Neural cell (in vitro differentiated cells): ENCODE results near the gene SLC2A4RG. TPM values are rescaled to one million over a fixed set of nuclear protein-coding genes. Genes with fewer than 3 reads are reported as not detected.

Experiments
- H2AFZ ChIP-seq: fragments of 200-600, 300-800 bp; sonication (generic), shearing (Covaris generic); 2 replicates; pipeline ENCODE4 v1.6.0; 2014; ENCODE audit warnings: low read depth, mild to moderate bottlenecking, antibody characterized with exemption, low read length, moderate library complexity
- H3F3A ChIP-seq: fragments of 200-600 bp; shearing (Covaris generic); 2 replicates; pipeline ENCODE4 v1.6.1; 2016; ENCODE audit warnings: mild to moderate bottlenecking, moderate library complexity, mixed read lengths, antibody characterized with exemption, low read length; ENCODE audit not compliant: insufficient read depth, poor library complexity, severe bottlenecking
- H3K27ac ChIP-seq: fragments of 200-600, 300-800 bp; sonication (generic), shearing (Covaris generic); 2 replicates; pipeline ENCODE4 v1.5.1; 2014; ENCODE audit warnings: mild to moderate bottlenecking, low read length, moderate library complexity
- H3K27me3 ChIP-seq: fragments of 300-800, 200-600 bp; sonication (generic), shearing (Covaris generic); 2 replicates; pipeline ENCODE4 v1.6.0; 2014; ENCODE audit warnings: mild to moderate bottlenecking, low read depth, low read length, moderate library complexity; ENCODE audit not compliant: insufficient read depth
- H3K36me3 ChIP-seq: fragments of 300-800, 200-600 bp; sonication (generic), shearing (Covaris generic); 2 replicates; pipeline ENCODE4 v1.5.1; 2014; ENCODE audit warnings: mild to moderate bottlenecking, antibody characterized with exemption, low read length, moderate library complexity; ENCODE audit not compliant: insufficient read depth
- H3K4me2 ChIP-seq: fragments of 300-800, 200-600 bp; sonication (generic), shearing (Covaris generic); 2 replicates; pipeline ENCODE4 v1.6.0; 2014; ENCODE audit warnings: mild to moderate bottlenecking, low read length
- H3K4me3 ChIP-seq: fragments of 300-800, 200-600 bp; sonication (generic), shearing (Covaris generic); 2 replicates; pipeline ENCODE4 v1.5.1; 2014; ENCODE audit warnings: mild to moderate bottlenecking, low read length, moderate library complexity
- H3K79me2 ChIP-seq: fragments of 200-600 bp; shearing (Covaris generic); replicated peaks from 2 replicates; pipeline ENCODE4 v1.6.0; 2014; ENCODE audit warnings: mild to moderate bottlenecking, low read length, moderate library complexity; ENCODE audit not compliant: insufficient read depth
- H3K9ac ChIP-seq: fragments of 300-800, 200-600 bp; sonication (generic), shearing (Covaris generic); 2 replicates; pipeline ENCODE4 v1.6.1; 2016; ENCODE audit warnings: mild to moderate bottlenecking, low read length, mixed read lengths
- H3K9me2 ChIP-seq: fragments of 200-600 bp; shearing (Covaris generic); 2 replicates; pipeline ENCODE4 v1.6.1; 2016; ENCODE audit warnings: mild to moderate bottlenecking, low read length, mixed read lengths; ENCODE audit not compliant: insufficient read depth
- H3K9me3 ChIP-seq: fragments of 200-600, 300-800 bp; sonication (generic), shearing (Covaris generic); 2 replicates; pipeline ENCODE4 v1.6.1; 2016; ENCODE audit warnings: mild to moderate bottlenecking, mixed run types, low read length, moderate library complexity, mixed read lengths
- H4K20me1 ChIP-seq: fragments of 200-600 bp; shearing (Covaris generic); 2 replicates; pipeline ENCODE4 v1.6.1; 2016; ENCODE audit warnings: mild to moderate bottlenecking, mixed run types; ENCODE audit not compliant: insufficient read depth
- CTCF ChIP-seq: fragments of 450-650 bp; IDR thresholded peaks from 2 replicates; pipeline ENCODE4 v1.5.1; 2014; ENCODE audit warnings: antibody characterized with exemption, mild to moderate bottlenecking, moderate library complexity; ENCODE audit not compliant: poor library complexity, severe bottlenecking
- EP300 ChIP-seq: fragments of 450-650 bp; conservative IDR thresholded peaks from 2 replicates; pipeline ENCODE4 v1.6.1; 2014; ENCODE audit warnings: antibody characterized with exemption, mild to moderate bottlenecking, moderate library complexity; ENCODE audit not compliant: poor library complexity, severe bottlenecking
- EZH2 ChIP-seq: fragments of 200-600, 300-800 bp; shearing (Covaris generic), sonication (generic); IDR thresholded peaks from 2 replicates; pipeline ENCODE4 v1.6.1; 2014; ENCODE audit warnings: antibody characterized with exemption, low read length, borderline replicate concordance, mild to moderate bottlenecking; ENCODE audit not compliant: insufficient read depth, poor library complexity, severe bottlenecking
- MXI1 ChIP-seq: fragments of 450-650 bp; conservative IDR thresholded peaks from 2 replicates; pipeline ENCODE4 v1.6.1; 2014; ENCODE audit warnings: antibody characterized with exemption, mild to moderate bottlenecking; ENCODE audit not compliant: poor library complexity, severe bottlenecking
- POLR2AphosphoS5 ChIP-seq: IDR thresholded peaks from 2 replicates; pipeline ENCODE4 v1.6.1; 2012
- RAD21 ChIP-seq: fragments of 450-650 bp; conservative IDR thresholded peaks from 2 replicates; pipeline ENCODE4 v1.6.1; 2014; ENCODE audit warnings: antibody characterized with exemption, mild to moderate bottlenecking, moderate library complexity
- REST ChIP-seq: IDR thresholded peaks from 2 replicates; pipeline ENCODE4 v1.6.1; 2012; ENCODE audit warnings: borderline replicate concordance
- SMC3 ChIP-seq: fragments of 450-650 bp; conservative IDR thresholded peaks from 2 replicates; pipeline ENCODE4 v1.6.1; 2014; ENCODE audit warnings: antibody characterized with exemption, mild to moderate bottlenecking, moderate library complexity; ENCODE audit not compliant: poor library complexity
- TAF1 ChIP-seq: IDR thresholded peaks from 2 replicates; pipeline ENCODE4 v1.6.1; 2012; ENCODE audit warnings: low read depth
- polyA plus RNA-seq: library from polyadenylated mRNA; depleted of rRNA; stranded (reverse); fragments of >200 nt; gene quantifications from 2 replicates; pipeline ENCODE4 v1.2.3, GENCODE V29; 2014

Gene SLC2A4RG
- polyA plus RNA-seq, 1 donor from 2014 or later = 52.1 TPM

GRCh38 chr20:63691711-63692435 lies 47.7 kb upstream of the SLC2A4RG start:
- Histone ChIP-seq H3K9ac (no peak overlapping the region), H2AFZ (no peak overlapping the region), H3K27me3 (no peaks in the 10 kb centered on the region), H3K4me3 (no peak overlapping the region), H3K9me3 (no peaks in the 10 kb centered on the region), H3K27ac (no peak overlapping the region), H4K20me1 (no peaks in the 10 kb centered on the region), H3K4me2 (no peak overlapping the region), H3K36me3 (no peaks in the 10 kb centered on the region), H3K9me2 (no peaks in the 10 kb centered on the region), H3K79me2 (no peaks in the 10 kb centered on the region), H3F3A (no peaks in the 10 kb centered on the region)
- TF ChIP-seq POLR2AphosphoS5 (no peak), MXI1 (no peak), REST (no peak), RAD21 (no peak)

- no peak overlapping the region for H3K27ac ChIP-seq
- TF ChIP-seq EZH2 (no peak), REST (no peak), TAF1 (no peak), SMC3 (no peak), MXI1 (no peak), RAD21 (no peak), EP300 (no peak), POLR2AphosphoS5 (no peak), CTCF (no peak)
- no peaks in the 10 kb centered on the region for H3K9me2 ChIP-seq
Measured at GRCh38 chr20:63692436-63693082, 47.0 kb upstream of the SLC2A4RG start.

More at GRCh38 chr20:63692436-63693082, 47.0 kb upstream of the SLC2A4RG start:
- Histone ChIP-seq H3K4me2 (no peak overlapping the region), H3K9ac (no peak overlapping the region), H4K20me1 (no peaks in the 10 kb centered on the region), H3K27me3 (no peaks in the 10 kb centered on the region), H2AFZ (no peak overlapping the region), H3K79me2 (no peaks in the 10 kb centered on the region), H3K4me3 (no peak overlapping the region), H3F3A (no peaks in the 10 kb centered on the region), H3K36me3 (no peaks in the 10 kb centered on the region), H3K9me3 (no peaks in the 10 kb centered on the region)
